Measurements from ENCODE around the gene COQ8A.

GRCh38 chr1:226894826-226895225 lies 45.3 kb upstream of the COQ8A start:
- no peak for TF ChIP-seq POLR2A (IDR thresholded peaks at IDR 0.05; ENCODE audit: low read depth, low read length)
- TF ChIP-seq POLR2AphosphoS5 (IDR thresholded peaks at IDR 0.05; ENCODE audit: low read depth, low read length) = no peak
- TF ChIP-seq TAF1 (IDR thresholded peaks at IDR 0.05; ENCODE audit: low read depth, low read length) = no peak
- no peak for TF ChIP-seq SPI1 (IDR thresholded peaks at IDR 0.05; ENCODE audit: low read depth, low read length)
- no peak for TF ChIP-seq PAX5 (IDR thresholded peaks at IDR 0.05; ENCODE audit: insufficient read depth, low read length, severe bottlenecking)
- no peak for TF ChIP-seq POU2F2 (IDR thresholded peaks at IDR 0.05; ENCODE audit: low read depth, low read length)
